CD4-positive, CD25-positive, alpha-beta regulatory T cell (primary cell): ENCODE results near the gene MBNL1. TPM values are rescaled to one million over a fixed set of nuclear protein-coding genes. Genes with fewer than 3 reads are reported as not detected.
A peak's percentile ranks its signal among the peaks of the same experiment; 100 is the strongest.

ENCODE experiments used
- ATAC-seq, 2 donors: fragments of 150-1000 bp; cut with Tn5 transposase; one replicate each; pipeline ENCODE4 v1.10.0; 2021; ENCODE audit warnings: low read depth in 2 of 2, moderate number of reproducible peaks in 2 of 2, moderate library complexity in 1 of 2
- DNase-seq, 3 donors: peaks; one replicate each; pipeline versions ENCODE4 v3.0.0 to v3.0.0-alpha.2; 2012 to 2022; ENCODE audit warnings: mixed read lengths in 1 of 3
- H3K27ac ChIP-seq: one replicate; pipeline ENCODE4 v1.7.0; 2013; ENCODE audit warnings: mild to moderate bottlenecking, low read length; ENCODE audit not compliant: insufficient read depth, poor library complexity, severe bottlenecking
- H3K27me3 ChIP-seq: one replicate; pipeline ENCODE4 v1.7.0; 2013; ENCODE audit warnings: low read length; ENCODE audit not compliant: control insufficient read depth, insufficient read depth
- H3K36me3 ChIP-seq: one replicate; pipeline ENCODE4 v1.7.0; 2013; ENCODE audit warnings: mild to moderate bottlenecking, low read length, moderate library complexity; ENCODE audit not compliant: control insufficient read depth, insufficient read depth
- H3K4me1 ChIP-seq: 2 replicates; pipeline ENCODE4 v1.7.0; 2013; ENCODE audit warnings: mild to moderate bottlenecking, low read length; ENCODE audit not compliant: insufficient read depth, control insufficient read depth, poor library complexity, severe bottlenecking
- H3K4me3 ChIP-seq: one replicate; pipeline ENCODE4 v1.7.0; 2013; ENCODE audit warnings: low read depth, mild to moderate bottlenecking, low read length, moderate library complexity
- H3K9me3 ChIP-seq, 2 experiments: 1 replicate in 1 of 2; 2 replicates in 1 of 2; pipeline ENCODE4 v1.7.0; 2013; ENCODE audit warnings: low read length in 2 of 2, mild to moderate bottlenecking in 1 of 2, moderate library complexity in 1 of 2; ENCODE audit not compliant: control insufficient read depth in 2 of 2
- H3K27ac Mint-ChIP-seq, 3 donors: one replicate each; pipeline ENCODE4 v1.8.0; 2020 to 2022; ENCODE audit warnings: mild to moderate bottlenecking in 3 of 3, mixed read lengths in 3 of 3, moderate library complexity in 2 of 3
- H3K27me3 Mint-ChIP-seq: one replicate; pipeline ENCODE4 v1.8.0; 2022; ENCODE audit warnings: mild to moderate bottlenecking, mixed read lengths
- H3K36me3 Mint-ChIP-seq: one replicate; pipeline ENCODE4 v1.8.0; 2020; ENCODE audit warnings: mixed read lengths
- H3K4me1 Mint-ChIP-seq, 4 donors: one replicate each; pipeline ENCODE4 v1.8.0; 2020 to 2022; ENCODE audit warnings: mixed read lengths in 4 of 4, mild to moderate bottlenecking in 1 of 4
- H3K4me3 Mint-ChIP-seq, 4 donors: one replicate each; pipeline ENCODE4 v1.8.0; 2020 to 2022; ENCODE audit warnings: mild to moderate bottlenecking in 4 of 4, mixed read lengths in 4 of 4, moderate library complexity in 3 of 4
- H3K9me3 Mint-ChIP-seq, 7 donors: one replicate each; pipeline ENCODE4 v1.8.0; 2020 to 2022; ENCODE audit warnings: mixed read lengths in 7 of 7, mild to moderate bottlenecking in 3 of 7, moderate library complexity in 2 of 7
- polyA plus RNA-seq, 4 donors: library from polyadenylated mRNA; unstranded; fragments of 300-500 nt; fragmentation: Illumina TruSeq; gene quantifications; one replicate each; pipeline ENCODE4 v1.2.3, GENCODE V29; 2021
- total RNA-seq: library from RNA; stranded (reverse); gene quantifications from one replicate; pipeline ENCODE4 v1.2.3, GENCODE V29; 2022

MBNL1 gene
- total and polyA plus RNA-seq, 5 donors from 2014 or later: 221 to 726 (median 252) TPM

GRCh38 chr3:152300029-152300731, 31.5 kb downstream of the MBNL1 start:
- Mint-ChIP-seq H3K36me3 (peaks cover 33% of the 10 kb centered on the region), H3K27me3 (no peaks in the 10 kb centered on the region), H3K9me3 (no peaks in the 10 kb centered on the region), H3K4me3 (peak overlapping the region; percentile 68 to 90 (median 82)), H3K27ac (peak overlapping the region; percentile 74 to 95 (median 93)), H3K4me1 (peaks cover 54 to 94% (median 77%) of the 10 kb centered on the region in 4 donors)
- DNase-seq: no peak
- peaks cover 93% of the 10 kb centered on the region for H3K4me1 ChIP-seq
- H3K27ac ChIP-seq: peak overlapping the region; percentile 83
- ATAC-seq: no peak
- H3K27me3 ChIP-seq: no peaks in the 10 kb centered on the region
- H3K36me3 ChIP-seq: peaks cover 29% of the 10 kb centered on the region
- peak overlapping the region; percentile 75 for H3K4me3 ChIP-seq
- H3K9me3 ChIP-seq: no peaks in the 10 kb centered on the region

GRCh38 chr3:152301745-152302181, 33.0 kb downstream of the MBNL1 start:
- peak overlapping the region; percentile 83 for H3K27ac ChIP-seq
- H3K4me3 Mint-ChIP-seq: peak overlapping the region; percentile 48 to 72 (median 65)
- H3K36me3 ChIP-seq: peaks cover 39% of the 10 kb centered on the region
- no peaks in the 10 kb centered on the region for H3K27me3 ChIP-seq
- peaks cover 93% of the 10 kb centered on the region for H3K4me1 ChIP-seq
- H3K27ac Mint-ChIP-seq: peak overlapping the region in 2 of 3 donors; percentile 72 to 95
- H3K4me3 ChIP-seq: peak overlapping the region; percentile 75
- peaks cover 38% of the 10 kb centered on the region for H3K36me3 Mint-ChIP-seq
- no peaks in the 10 kb centered on the region for H3K27me3 Mint-ChIP-seq
- H3K9me3 ChIP-seq: no peaks in the 10 kb centered on the region
- H3K9me3 Mint-ChIP-seq: no peaks in the 10 kb centered on the region
- DNase-seq (peak in 1 of 3 donors; percentile 32), ATAC-seq (no peak)
- H3K4me1 Mint-ChIP-seq: peaks cover 46 to 93% (median 75%) of the 10 kb centered on the region in 4 donors

- DNase-seq: peak in 2 of 3 donors; percentile 34 to 55
- H3K9me3 Mint-ChIP-seq: no peaks in the 10 kb centered on the region
- H3K9me3 ChIP-seq: no peaks in the 10 kb centered on the region
Measured at GRCh38 chr3:152302521-152303021, 33.8 kb downstream of the MBNL1 start.

GRCh38 chr3:152304160-152304559, 35.4 kb downstream of the MBNL1 start:
- peak overlapping the region; percentile 83 for H3K27ac ChIP-seq
- H3K4me3 Mint-ChIP-seq: peak overlapping the region in 2 of 4 donors; percentile 22 to 42
- H3K27me3 Mint-ChIP-seq: no peaks in the 10 kb centered on the region
- peaks cover 48% of the 10 kb centered on the region for H3K36me3 ChIP-seq
- peak overlapping the region in 2 of 3 donors; percentile 15 to 86 for H3K27ac Mint-ChIP-seq
- ATAC-seq: no peak
- H3K9me3 Mint-ChIP-seq: no peaks in the 10 kb centered on the region
- H3K9me3 ChIP-seq: no peaks in the 10 kb centered on the region
- H3K36me3 Mint-ChIP-seq: peaks cover 30% of the 10 kb centered on the region
- H3K4me3 ChIP-seq: peak overlapping the region; percentile 62
- H3K4me1 ChIP-seq: peaks cover 94% of the 10 kb centered on the region
- H3K27me3 ChIP-seq: no peaks in the 10 kb centered on the region
- DNase-seq: no peak
- H3K4me1 Mint-ChIP-seq: peaks cover 48 to 94% (median 78%) of the 10 kb centered on the region in 4 donors

More at GRCh38 chr3:152302521-152303021, 33.8 kb downstream of the MBNL1 start:
- Mint-ChIP-seq H3K27ac (peak overlapping the region; percentile 26 to 83 (median 39)), H3K27me3 (no peaks in the 10 kb centered on the region), H3K4me3 (peak overlapping the region; percentile 33 to 71 (median 64)), H3K36me3 (peaks cover 35% of the 10 kb centered on the region), H3K4me1 (peaks cover 45 to 93% (median 76%) of the 10 kb centered on the region in 4 donors)
- Histone ChIP-seq H3K36me3 (peaks cover 42% of the 10 kb centered on the region), H3K4me1 (peaks cover 94% of the 10 kb centered on the region), H3K27me3 (no peaks in the 10 kb centered on the region), H3K27ac (peak overlapping the region; percentile 83), H3K4me3 (peak overlapping the region; percentile 75)
- ATAC-seq: no peak

GRCh38 chr3:152305075-152305474, 36.3 kb downstream of the MBNL1 start:
- Mint-ChIP-seq H3K4me1 (peaks cover 51 to 94% (median 77%) of the 10 kb centered on the region in 4 donors), H3K36me3 (peaks cover 21% of the 10 kb centered on the region), H3K27ac (peak overlapping the region in 2 of 3 donors; percentile 32 to 86), H3K27me3 (no peaks in the 10 kb centered on the region), H3K9me3 (no peaks in the 10 kb centered on the region), H3K4me3 (peak overlapping the region; percentile 7 to 51 (median 36))
- no peak for DNase-seq
- no peaks in the 10 kb centered on the region for H3K9me3 ChIP-seq
- H3K27me3 ChIP-seq: no peaks in the 10 kb centered on the region
- peak overlapping the region; percentile 83 for H3K27ac ChIP-seq
- no peak for ATAC-seq
- peaks cover 41% of the 10 kb centered on the region for H3K36me3 ChIP-seq
- peaks cover 93% of the 10 kb centered on the region for H3K4me1 ChIP-seq
- H3K4me3 ChIP-seq: peak overlapping the region; percentile 62

GRCh38 chr3:152307829-152308474, 39.2 kb downstream of the MBNL1 start:
- H3K4me1 Mint-ChIP-seq: peaks cover 48 to 86% (median 65%) of the 10 kb centered on the region in 4 donors
- Histone ChIP-seq H3K27ac (peak overlapping the region; percentile 74), H3K4me3 (peak overlapping the region; percentile 58), H3K4me1 (peaks cover 76% of the 10 kb centered on the region), H3K36me3 (peaks cover 26% of the 10 kb centered on the region), H3K27me3 (no peaks in the 10 kb centered on the region), H3K9me3 (no peaks in the 10 kb centered on the region)
- no peaks in the 10 kb centered on the region for H3K27me3 Mint-ChIP-seq
- peaks cover 6% of the 10 kb centered on the region for H3K36me3 Mint-ChIP-seq
- ATAC-seq (no peak), DNase-seq (no peak)
- peak overlapping the region in 3 of 4 donors; percentile 41 to 54 (median 48) for H3K4me3 Mint-ChIP-seq
- H3K9me3 Mint-ChIP-seq: no peaks in the 10 kb centered on the region
- peak overlapping the region; percentile 79 to 91 (median 86) for H3K27ac Mint-ChIP-seq

- no peak for ATAC-seq
- peaks cover 76% of the 10 kb centered on the region for H3K4me1 ChIP-seq
- H3K27me3 ChIP-seq: no peaks in the 10 kb centered on the region
- Mint-ChIP-seq H3K27ac (peak overlapping the region; percentile 79 to 91 (median 86)), H3K4me3 (peak overlapping the region; percentile 17 to 65 (median 48)), H3K9me3 (no peaks in the 10 kb centered on the region), H3K4me1 (peaks cover 51 to 86% (median 66%) of the 10 kb centered on the region in 4 donors), H3K36me3 (peaks cover 6% of the 10 kb centered on the region), H3K27me3 (no peaks in the 10 kb centered on the region)
- H3K4me3 ChIP-seq: peak overlapping the region; percentile 58
- H3K36me3 ChIP-seq: peaks cover 26% of the 10 kb centered on the region
- no peaks in the 10 kb centered on the region for H3K9me3 ChIP-seq
- no peak for DNase-seq
- H3K27ac ChIP-seq: peak overlapping the region; percentile 74
Measured at GRCh38 chr3:152308475-152308844, 39.7 kb downstream of the MBNL1 start.
